ENCODE results near the gene DCAF5.
A peak's percentile ranks its signal among the peaks of the same experiment; 100 is the strongest.

Gene DCAF5

DNA sequence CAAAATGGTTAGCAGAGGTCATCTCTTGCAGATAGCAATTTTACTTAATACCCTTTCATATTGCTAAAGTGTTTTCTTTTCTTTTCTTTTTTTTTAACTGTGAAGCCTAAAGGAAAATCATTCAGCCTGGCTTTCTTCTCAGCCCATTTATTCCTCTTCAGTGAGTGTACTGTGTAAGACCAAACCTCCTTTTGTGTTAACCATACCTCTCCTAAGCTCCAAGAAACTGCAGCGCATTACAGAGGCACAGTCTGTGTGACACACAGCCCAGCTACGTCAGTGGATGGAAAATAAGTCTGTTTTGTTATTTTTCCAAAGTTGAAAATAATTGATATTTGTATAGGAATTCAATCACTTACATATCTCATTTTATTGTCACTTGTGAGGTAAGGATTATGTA, 21.7 kb downstream of the DCAF5 start:
- Mint-ChIP-seq H3K36me3 (ENCODE audit: low read depth) (peaks cover 5% of the 10 kb centered on the region), H3K27ac (peak overlapping the region; percentile 1), H3K4me1 (ENCODE audit: low read depth) (peaks cover 78% of the 10 kb centered on the region), H3K27me3 (no peaks in the 10 kb centered on the region), H3K9me3 (no peaks in the 10 kb centered on the region), H3K4me3 (no peak overlapping the region)

GRCh38 chr14:69129264-69129880, 23.5 kb downstream of the DCAF5 start:
- Mint-ChIP-seq H3K27me3 (no peaks in the 10 kb centered on the region), H3K4me1 (ENCODE audit: low read depth) (peaks cover 73% of the 10 kb centered on the region), H3K36me3 (ENCODE audit: low read depth) (peaks cover 5% of the 10 kb centered on the region), H3K4me3 (no peak overlapping the region), H3K9me3 (no peaks in the 10 kb centered on the region), H3K27ac (no peak overlapping the region)

GRCh38 chr14:69118305-69118704, 34.6 kb downstream of the DCAF5 start:
- peaks cover 66% of the 10 kb centered on the region for H3K36me3 Mint-ChIP-seq (ENCODE audit: low read depth)
- H3K4me3 Mint-ChIP-seq = no peak overlapping the region
- H3K27ac Mint-ChIP-seq = peak overlapping the region; percentile 28
- no peaks in the 10 kb centered on the region for H3K27me3 Mint-ChIP-seq
- no peaks in the 10 kb centered on the region for H3K9me3 Mint-ChIP-seq
- peaks cover 27% of the 10 kb centered on the region for H3K4me1 Mint-ChIP-seq (ENCODE audit: low read depth)

- H3K27me3 Mint-ChIP-seq = no peaks in the 10 kb centered on the region
- peaks cover 66% of the 10 kb centered on the region for H3K36me3 Mint-ChIP-seq (ENCODE audit: low read depth)
- H3K27ac Mint-ChIP-seq = peak overlapping the region; percentile 30
- H3K4me3 Mint-ChIP-seq = no peak overlapping the region
- H3K9me3 Mint-ChIP-seq = no peaks in the 10 kb centered on the region
- peaks cover 27% of the 10 kb centered on the region for H3K4me1 Mint-ChIP-seq (ENCODE audit: low read depth)
Measured at GRCh38 chr14:69117020-69117767, 35.7 kb downstream of the DCAF5 start.

- Mint-ChIP-seq H3K27me3 (no peaks in the 10 kb centered on the region), H3K4me3 (no peak overlapping the region), H3K36me3 (ENCODE audit: low read depth) (peaks cover 56% of the 10 kb centered on the region), H3K9me3 (no peaks in the 10 kb centered on the region), H3K27ac (no peak overlapping the region), H3K4me1 (ENCODE audit: low read depth) (peaks cover 15% of the 10 kb centered on the region)
Measured at GRCh38 chr14:69115407-69116185, 37.3 kb downstream of the DCAF5 start.

GRCh38 chr14:69114763-69115162, 38.2 kb downstream of the DCAF5 start:
- Mint-ChIP-seq H3K36me3 (ENCODE audit: low read depth) (peaks cover 48% of the 10 kb centered on the region), H3K4me3 (no peak overlapping the region), H3K27ac (no peak overlapping the region), H3K9me3 (no peaks in the 10 kb centered on the region), H3K27me3 (no peaks in the 10 kb centered on the region), H3K4me1 (ENCODE audit: low read depth) (peaks cover 13% of the 10 kb centered on the region)

- H3K36me3 Mint-ChIP-seq (ENCODE audit: low read depth) = peaks cover 17% of the 10 kb centered on the region
- H3K4me1 Mint-ChIP-seq (ENCODE audit: low read depth) = no peaks in the 10 kb centered on the region
- H3K27ac Mint-ChIP-seq = no peak overlapping the region
- no peaks in the 10 kb centered on the region for H3K27me3 Mint-ChIP-seq
- H3K4me3 Mint-ChIP-seq = no peak overlapping the region
- H3K9me3 Mint-ChIP-seq = no peaks in the 10 kb centered on the region
Measured at GRCh38 chr14:69108358-69108757, 44.6 kb downstream of the DCAF5 start.

GRCh38 chr14:69107407-69108003, 45.4 kb downstream of the DCAF5 start:
- no peaks in the 10 kb centered on the region for H3K27me3 Mint-ChIP-seq
- H3K36me3 Mint-ChIP-seq (ENCODE audit: low read depth) = peaks cover 23% of the 10 kb centered on the region
- H3K27ac Mint-ChIP-seq = no peak overlapping the region
- no peaks in the 10 kb centered on the region for H3K9me3 Mint-ChIP-seq
- no peak overlapping the region for H3K4me3 Mint-ChIP-seq
- no peaks in the 10 kb centered on the region for H3K4me1 Mint-ChIP-seq (ENCODE audit: low read depth)

GRCh38 chr14:69106451-69106850, 46.5 kb downstream of the DCAF5 start:
- Mint-ChIP-seq H3K4me3 (no peak overlapping the region), H3K27me3 (no peaks in the 10 kb centered on the region), H3K27ac (no peak overlapping the region), H3K4me1 (ENCODE audit: low read depth) (peaks cover 3% of the 10 kb centered on the region), H3K36me3 (ENCODE audit: low read depth) (peaks cover 29% of the 10 kb centered on the region), H3K9me3 (no peaks in the 10 kb centered on the region)

GRCh38 chr14:69105326-69105725, 47.6 kb downstream of the DCAF5 start:
- no peak overlapping the region for H3K4me3 Mint-ChIP-seq
- H3K9me3 Mint-ChIP-seq = no peaks in the 10 kb centered on the region
- H3K4me1 Mint-ChIP-seq (ENCODE audit: low read depth) = peaks cover 9% of the 10 kb centered on the region
- no peaks in the 10 kb centered on the region for H3K27me3 Mint-ChIP-seq
- H3K36me3 Mint-ChIP-seq (ENCODE audit: low read depth) = peaks cover 30% of the 10 kb centered on the region
- H3K27ac Mint-ChIP-seq = no peak overlapping the region

GRCh38 chr14:69101331-69101826, 51.5 kb downstream of the DCAF5 start:
- Mint-ChIP-seq H3K27ac (peak overlapping the region; percentile 11), H3K4me1 (ENCODE audit: low read depth) (peaks cover 9% of the 10 kb centered on the region), H3K4me3 (no peak overlapping the region), H3K27me3 (no peaks in the 10 kb centered on the region), H3K36me3 (ENCODE audit: low read depth) (peaks cover 34% of the 10 kb centered on the region), H3K9me3 (no peaks in the 10 kb centered on the region)

DNA sequence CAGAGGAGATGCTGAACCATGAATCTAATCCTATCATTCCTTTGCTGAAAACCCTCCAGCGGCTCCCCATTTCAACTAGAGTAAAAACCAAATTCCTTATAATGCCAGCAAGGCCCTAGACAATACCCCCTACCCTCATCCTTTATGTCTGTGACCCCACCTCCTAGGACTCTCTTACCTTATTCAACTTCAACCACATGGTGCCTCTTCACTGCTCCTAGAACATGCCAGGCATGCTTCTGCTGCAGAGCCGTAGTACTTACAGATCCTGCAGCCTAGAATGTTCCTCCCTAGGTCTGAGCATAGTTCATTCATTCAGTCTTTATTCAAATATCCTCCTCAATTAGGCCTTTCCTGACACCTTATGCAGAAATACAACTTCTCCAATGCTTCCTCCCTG, 54.9 kb downstream of the DCAF5 start:
- Mint-ChIP-seq H3K27me3 (no peaks in the 10 kb centered on the region), H3K9me3 (no peaks in the 10 kb centered on the region), H3K27ac (no peak overlapping the region), H3K4me1 (ENCODE audit: low read depth) (peaks cover 14% of the 10 kb centered on the region), H3K36me3 (ENCODE audit: low read depth) (peaks cover 27% of the 10 kb centered on the region), H3K4me3 (no peak overlapping the region)

DNA sequence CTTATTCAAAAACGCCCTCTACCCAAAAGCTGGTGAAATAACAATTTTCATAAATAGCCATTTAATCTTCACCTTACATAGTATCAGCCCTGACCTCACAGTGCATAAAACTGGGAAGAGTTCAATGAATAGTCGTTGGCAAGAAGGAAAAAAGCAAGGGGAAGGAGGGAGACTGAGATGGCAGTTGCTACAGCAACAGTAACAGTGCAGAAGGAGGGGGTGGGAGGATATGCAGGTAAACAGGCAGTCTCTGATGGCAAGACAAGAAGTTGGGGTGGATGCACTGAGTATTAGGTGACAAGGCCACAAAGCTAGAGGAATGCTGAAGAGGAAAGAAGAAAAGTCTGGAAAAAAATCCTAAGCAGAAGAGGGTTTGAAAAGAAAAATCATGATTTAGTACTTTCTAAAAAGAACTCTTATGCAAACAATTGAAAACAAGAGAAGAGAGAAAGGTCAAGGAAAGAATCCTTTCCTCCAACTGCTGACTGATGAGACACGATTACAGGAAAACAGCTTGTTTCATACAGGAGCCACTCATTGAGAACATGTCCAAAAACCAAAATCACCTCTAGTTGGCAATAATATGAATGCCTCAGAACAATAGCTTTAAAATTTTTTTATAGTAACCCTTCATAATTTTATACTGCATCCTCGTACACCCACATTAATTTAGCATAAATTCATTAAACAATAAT, 56.0 kb downstream of the DCAF5 start:
- peaks cover 21% of the 10 kb centered on the region for H3K36me3 Mint-ChIP-seq (ENCODE audit: low read depth)
- no peak overlapping the region for H3K4me3 Mint-ChIP-seq
- no peak overlapping the region for H3K27ac Mint-ChIP-seq
- H3K27me3 Mint-ChIP-seq = no peaks in the 10 kb centered on the region
- peaks cover 17% of the 10 kb centered on the region for H3K4me1 Mint-ChIP-seq (ENCODE audit: low read depth)
- no peaks in the 10 kb centered on the region for H3K9me3 Mint-ChIP-seq

GRCh38 chr14:69096246-69096645, 56.7 kb downstream of the DCAF5 start:
- Mint-ChIP-seq H3K9me3 (no peaks in the 10 kb centered on the region), H3K4me3 (no peak overlapping the region), H3K27me3 (no peaks in the 10 kb centered on the region), H3K36me3 (ENCODE audit: low read depth) (peaks cover 16% of the 10 kb centered on the region), H3K4me1 (ENCODE audit: low read depth) (peaks cover 11% of the 10 kb centered on the region), H3K27ac (no peak overlapping the region)

Data from stimulated activated naive CD8-positive, alpha-beta T cell treated with anti-CD3 and anti-CD28 coated beads, Interleukin-15, Interleukin-2, amounts not matched to agents 100 ng/mL and 50 ng/mL, for 24 hours (primary cell).